Right lobe of liver (tissue), 6 donors: Measurements from ENCODE around the gene CARD19. TPM values are rescaled to one million over a fixed set of nuclear protein-coding genes. Genes with fewer than 3 reads are reported as not detected.
"Not testable (repeated sequence)": the region's sequence is repeated elsewhere in the genome, so short reads cannot be mapped to it uniquely, and the experiment has no call there.

ENCODE experiments used
- ATAC-seq, 4 donors: fragments of 200-7000 bp; cut with Tn5 transposase; one replicate each; pipeline ENCODE4 v1.9.1; 2020; ENCODE audit warnings: mild to moderate bottlenecking in 4 of 4, moderate library complexity in 4 of 4
- DNase-seq, 3 donors: peaks; one replicate each; pipeline ENCODE4 v3.0.0-alpha.2; 2020
- H3K27ac ChIP-seq, 3 donors: fragments of 200-600 bp; one replicate each; pipeline ENCODE4 v1.8.0; 2022
- H3K27me3 ChIP-seq, 2 donors: fragments of 200-600 bp; one replicate each; pipeline ENCODE4 v1.8.0; 2022
- H3K36me3 ChIP-seq, 4 donors: fragments of 200-600 bp; sonication (generic) in 1 of 4; one replicate each; pipeline versions ENCODE4 v1.5.1 to v1.8.0; 2017 to 2022; ENCODE audit warnings: control low read depth in 1 of 4
- H3K4me1 ChIP-seq, 4 donors: fragments of 200-600 bp; sonication (generic) in 1 of 4; one replicate each; pipeline versions ENCODE4 v1.5.1 to v1.8.0; 2017 to 2022; ENCODE audit warnings: control low read depth in 1 of 4
- H3K4me3 ChIP-seq, 3 donors: fragments of 200-600 bp; one replicate each; pipeline ENCODE4 v1.8.0; 2022
- H3K9me3 ChIP-seq, 4 donors: fragments of 200-600 bp; sonication (generic) in 1 of 4; one replicate each; pipeline versions ENCODE4 v1.5.1 to v1.8.0; 2017 to 2022; ENCODE audit warnings: control low read depth in 1 of 4
- POLR2A ChIP-seq: fragments of 450-650 bp; IDR thresholded peaks from one replicate; pipeline ENCODE4 v1.6.1; 2017; ENCODE audit warnings: antibody characterized with exemption, mild to moderate bottlenecking
- WGBS: methylation state at CpG from one replicate; pipeline ENCODE4 v1.1.6; 2018; ENCODE audit warnings: low coverage, low lambda C conversion rate; ENCODE audit not compliant: insufficient coverage; ENCODE audit errors: missing lambda C conversion rate; 5-methylcytosine and 5-hydroxymethylcytosine counted together
- intact Hi-C, 2 donors: fragments of 100-400 bp; cut with DNase I; formaldehyde crosslinking; loops; one replicate each; pipeline versions ENCODE4 v1.11.2 to v1.14.1; 2022
- total RNA-seq, 6 experiments: library from RNA; depleted of rRNA in 2 of 6; stranded (reverse); fragments of >200 nt in 2 of 6; fragmentation: NEBNext Ultra II Directional in 3 of 6; extraction: Animal tissue kit (Norgen Biotek cat#: 25700) in 3 of 6; gene quantifications; one replicate each; pipeline versions ENCODE4 v1.1.0 to v1.2.4, GENCODE V29; 2016 to 2023
- TF ChIP-seq, protein P1 (sequence below), 4 donors: fragments of 200-600 bp in 3 of 4; fragments of 450-650 bp in 1 of 4; IDR thresholded peaks; one replicate each; pipeline versions ENCODE4 v1.5.1 to v1.8.0; 2016 to 2022; ENCODE audit warnings: antibody characterized with exemption in 4 of 4, mild to moderate bottlenecking in 2 of 4
- donor health status: DM: no; HTN: yes; CAD: no.
- donor health status: DM: no; HTN: no; CAD: no.
- donor health status: DM: no; HTN: no; CAD: no.
- donor health status: DM: no; HTN: yes; CAD: no.
- donor health status: DM: no; HTN: yes; CAD: no.

Gene CARD19
- total RNA-seq, 6 experiments from 2014 or later = 6.3 to 31.7 (median 12.1) TPM

DNA sequence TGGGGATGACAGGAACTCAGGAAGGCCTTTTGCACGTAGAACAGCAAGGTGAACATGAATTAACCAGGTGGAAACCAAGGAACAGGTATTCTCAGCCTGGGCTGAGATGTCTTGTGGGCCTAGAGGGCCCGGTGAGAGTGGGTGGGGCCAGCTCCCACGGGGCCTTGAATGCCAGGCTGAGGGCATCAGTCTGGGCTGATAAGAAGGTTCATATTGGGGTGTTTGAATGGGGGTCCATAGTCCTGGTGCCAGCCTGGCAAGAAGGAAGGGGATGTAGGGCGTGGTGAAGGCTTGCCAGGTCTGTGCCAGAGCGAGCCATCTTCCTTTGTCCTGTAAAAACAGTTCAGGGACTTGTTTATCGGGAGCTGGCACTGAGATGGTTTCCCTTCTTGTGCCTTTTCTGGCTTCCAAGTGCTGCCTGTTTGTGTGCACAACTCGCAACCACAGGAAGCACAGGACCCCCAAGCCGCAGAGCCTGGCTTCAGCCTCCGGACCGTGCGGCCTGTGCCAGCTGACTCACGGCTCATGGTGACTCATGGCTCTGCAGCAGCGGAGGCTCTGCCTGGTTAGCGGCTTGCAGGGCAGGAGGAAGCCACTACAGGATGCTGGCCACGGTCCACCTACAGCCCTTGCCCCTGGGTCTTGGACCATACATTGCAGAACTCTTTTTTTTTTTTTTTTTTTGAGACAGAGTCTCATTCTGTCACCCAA lies 2.4 kb downstream of the CARD19 start:
- no peak for TF ChIP-seq POLR2A
- TF ChIP-seq, protein P1, sequence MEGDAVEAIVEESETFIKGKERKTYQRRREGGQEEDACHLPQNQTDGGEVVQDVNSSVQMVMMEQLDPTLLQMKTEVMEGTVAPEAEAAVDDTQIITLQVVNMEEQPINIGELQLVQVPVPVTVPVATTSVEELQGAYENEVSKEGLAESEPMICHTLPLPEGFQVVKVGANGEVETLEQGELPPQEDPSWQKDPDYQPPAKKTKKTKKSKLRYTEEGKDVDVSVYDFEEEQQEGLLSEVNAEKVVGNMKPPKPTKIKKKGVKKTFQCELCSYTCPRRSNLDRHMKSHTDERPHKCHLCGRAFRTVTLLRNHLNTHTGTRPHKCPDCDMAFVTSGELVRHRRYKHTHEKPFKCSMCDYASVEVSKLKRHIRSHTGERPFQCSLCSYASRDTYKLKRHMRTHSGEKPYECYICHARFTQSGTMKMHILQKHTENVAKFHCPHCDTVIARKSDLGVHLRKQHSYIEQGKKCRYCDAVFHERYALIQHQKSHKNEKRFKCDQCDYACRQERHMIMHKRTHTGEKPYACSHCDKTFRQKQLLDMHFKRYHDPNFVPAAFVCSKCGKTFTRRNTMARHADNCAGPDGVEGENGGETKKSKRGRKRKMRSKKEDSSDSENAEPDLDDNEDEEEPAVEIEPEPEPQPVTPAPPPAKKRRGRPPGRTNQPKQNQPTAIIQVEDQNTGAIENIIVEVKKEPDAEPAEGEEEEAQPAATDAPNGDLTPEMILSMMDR (IDR thresholded peaks at IDR 0.05) = no peak
- H3K4me1 ChIP-seq = peaks cover 0 to 9% (median 3%) of the 10 kb centered on the region in 4 donors

DNA sequence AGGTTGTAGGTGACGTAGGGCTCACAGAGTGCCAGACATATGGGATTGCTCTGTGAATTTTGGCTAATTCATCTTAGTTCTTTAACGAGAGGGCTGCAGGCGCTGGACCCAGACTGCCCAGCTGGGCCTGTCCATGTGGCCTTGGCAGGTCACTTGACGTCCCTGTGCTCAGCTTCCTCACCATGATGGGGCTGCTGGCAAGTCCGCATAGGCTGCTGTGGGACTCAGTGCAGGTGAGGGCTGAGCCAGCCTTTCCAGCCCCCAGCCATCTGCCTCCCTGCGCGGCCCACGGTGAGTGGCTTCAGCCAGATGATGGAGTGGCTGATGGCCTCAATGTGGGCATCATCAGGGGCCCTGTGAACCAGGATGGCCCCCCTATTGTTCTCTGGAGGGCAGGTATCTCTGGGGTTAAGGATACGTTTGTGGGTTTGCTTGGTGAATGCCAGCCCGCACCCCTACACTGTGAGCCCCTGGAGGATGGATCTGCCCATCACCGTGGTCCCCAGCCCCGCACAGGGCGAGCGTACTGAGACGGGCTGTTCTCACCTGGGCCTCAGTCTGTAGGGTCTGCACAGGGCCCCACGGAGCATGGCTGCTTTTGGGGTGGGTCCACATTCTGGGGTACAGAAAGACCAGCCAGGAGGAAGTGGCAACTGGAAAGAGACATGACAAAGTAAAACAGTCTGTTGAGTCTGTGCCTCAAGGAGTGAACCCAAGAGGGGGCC lies 3.7 kb downstream of the CARD19 start:
- Histone ChIP-seq H3K4me3 (no peak overlapping the region), H3K9me3 (no peaks in the 10 kb centered on the region), H3K4me1 (peaks cover 0 to 5% (median under 1%) of the 10 kb centered on the region in 4 donors), H3K27me3 (no peaks in the 10 kb centered on the region), H3K27ac (no peak overlapping the region), H3K36me3 (no peaks in the 10 kb centered on the region)
- intact Hi-C loops = loop anchor here in 1 of 2 donors (10.0 kb wide), 1 partner anchor 95 kb away; no protein-coding TSS in a partner anchor
- peak in 2 of 3 donors; percentile 39 to 56 for DNase-seq
- TF ChIP-seq POLR2A = no peak
- TF ChIP-seq, protein P1 (IDR thresholded peaks at IDR 0.05) = no peak
- no peak for ATAC-seq
- WGBS = 94% methylated on average over 3 of the region's 16 CpGs

More for the DNA sequence above, 2.4 kb downstream of the CARD19 start:
- Histone ChIP-seq H3K4me3 (no peak overlapping the region), H3K27me3 (no peaks in the 10 kb centered on the region), H3K9me3 (no peaks in the 10 kb centered on the region), H3K36me3 (no peaks in the 10 kb centered on the region), H3K27ac (peak overlapping the region; percentile 32 to 72 (median 33))
- ATAC-seq = peak in 2 of 4 donors; percentile 2 to 38
- 25% methylated on average over 9 of the region's 15 CpGs for WGBS
- DNase-seq = peak; percentile 75 to 90 (median 84)
- intact Hi-C loops = loop anchor here in 1 of 2 donors (10.0 kb wide), 1 partner anchor 94 kb away; no protein-coding TSS in a partner anchor

DNA sequence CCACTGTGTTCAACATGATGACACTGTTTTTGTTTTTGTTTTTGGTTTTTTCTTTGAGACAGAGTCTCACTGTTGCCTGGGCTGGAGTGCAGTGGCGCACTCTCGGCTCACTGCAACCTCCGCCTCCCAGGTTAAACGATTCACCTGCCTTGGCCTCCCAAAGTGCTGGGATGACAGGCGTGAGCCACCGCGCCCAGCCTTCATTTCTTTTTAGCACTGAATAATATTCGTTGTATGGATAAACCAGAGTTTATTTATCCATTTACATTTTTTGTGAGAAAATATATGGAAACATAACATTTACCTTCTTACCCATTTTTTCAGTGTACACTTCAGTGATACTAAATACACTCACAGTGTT lies 4.2 kb downstream of the CARD19 start:
- no peak for ATAC-seq
- Histone ChIP-seq H3K36me3 (no peaks in the 10 kb centered on the region), H3K27me3 (no peaks in the 10 kb centered on the region), H3K4me1 (peaks cover 0 to 5% (median 0%) of the 10 kb centered on the region in 4 donors), H3K27ac (no peak overlapping the region), H3K4me3 (no peak overlapping the region), H3K9me3 (no peaks in the 10 kb centered on the region)
- intact Hi-C loops = no loop called here
- TF ChIP-seq, protein P1 (IDR thresholded peaks at IDR 0.05) = no peak
- TF ChIP-seq POLR2A = no peak
- WGBS = 95% methylated on average over 8 of the region's 8 CpGs
- DNase-seq = peak in 2 of 3 donors; percentile 16 to 20

DNA sequence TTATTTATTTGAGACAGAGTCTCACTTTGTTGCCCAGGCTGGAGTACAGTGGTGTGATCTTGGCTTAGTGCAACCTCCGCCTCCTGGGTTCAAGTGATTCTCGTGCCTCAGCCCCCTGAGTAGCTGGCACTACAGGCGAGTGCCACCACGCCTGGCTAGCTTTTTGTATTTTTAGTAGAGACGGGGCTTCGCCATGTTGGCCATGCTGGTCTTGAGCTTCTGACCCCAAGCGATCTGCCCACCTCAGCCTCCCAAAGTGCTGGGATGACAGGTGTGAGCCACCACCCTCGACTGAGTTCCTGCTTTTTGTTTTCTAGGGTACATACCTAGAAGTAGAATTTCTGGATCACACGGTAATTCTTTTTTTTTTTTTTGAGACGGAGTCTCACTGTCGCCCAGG lies 5.1 kb downstream of the CARD19 start:
- H3K27ac ChIP-seq, H3K9me3 ChIP-seq, H3K36me3 ChIP-seq, H3K4me3 ChIP-seq, H3K4me1 ChIP-seq, intact Hi-C loops, H3K27me3 ChIP-seq, ATAC-seq: not testable (repeated sequence)
- peak in 2 of 3 donors; percentile 8 to 28 for DNase-seq
- WGBS = 96% methylated on average over 7 of the region's 11 CpGs

DNA sequence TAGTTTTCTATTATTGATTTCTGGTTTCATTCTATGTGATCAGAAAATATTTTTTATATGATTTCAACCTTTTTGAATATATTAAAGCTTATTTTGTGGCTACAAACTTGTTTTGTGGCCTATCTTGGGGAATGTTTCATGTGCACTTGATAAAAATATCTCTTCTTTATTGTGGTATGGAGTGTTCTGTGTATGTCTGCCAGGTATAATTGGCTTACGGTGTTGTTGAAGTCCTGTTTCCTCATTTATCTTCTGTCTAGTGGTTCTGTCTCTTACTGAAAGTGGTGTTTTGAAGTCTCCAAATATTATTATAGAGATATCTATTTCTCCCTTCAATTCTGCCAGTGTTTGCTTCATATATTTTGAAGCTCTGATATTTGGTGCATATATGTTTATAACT lies 9.6 kb downstream of the CARD19 start:
- DNase-seq (no peak), ATAC-seq (no peak)
- TF ChIP-seq, protein P1 (IDR thresholded peaks at IDR 0.05) = no peak
- TF ChIP-seq POLR2A = no peak
- H3K27ac ChIP-seq = no peak overlapping the region
- H3K4me3 ChIP-seq = no peak overlapping the region
- WGBS = 85% methylated on average over 1 of the region's 1 CpG
- no peaks in the 10 kb centered on the region for H3K9me3 ChIP-seq
- intact Hi-C loops = no loop called here
- peaks cover 0 to 5% (median 0%) of the 10 kb centered on the region in 4 donors for H3K36me3 ChIP-seq
- H3K27me3 ChIP-seq = no peaks in the 10 kb centered on the region
- H3K4me1 ChIP-seq = no peaks in the 10 kb centered on the region
